PC-9 (cell line): Measurements from ENCODE around the gene DUOXA1. TPM values are rescaled to one million over a fixed set of nuclear protein-coding genes. Genes with fewer than 3 reads are reported as not detected.

Source experiments
- BruUV-seq: library from RNA; stranded (reverse); fragments of 400-500 nt; replicated peaks from 2 replicates; lab custom pipeline; 2021; lab: Mats Ljungman, UMichigan
- CTCF ChIA-PET: fragments of 300-600 bp; sonication (Branson Sonifier 250); formaldehyde crosslinking; loops from one replicate; lab custom pipeline; 2022; ENCODE audit warnings: antibody characterized with exemption; lab: Charles Lee
- POLR2A ChIA-PET: fragments of 300-600 bp; sonication (Branson Sonifier 250); formaldehyde crosslinking; loops from one replicate; lab custom pipeline; 2022; ENCODE audit warnings: antibody characterized with exemption; ENCODE audit not compliant: unreplicated experiment; lab: Charles Lee
- DNase-seq, 2 experiments: peaks; one replicate each; pipeline versions ENCODE4 v3.0.0 to v3.0.0-alpha.2; 2015 to 2022; ENCODE audit warnings: mixed read lengths in 1 of 2
- H2AFZ ChIP-seq: fragments of 200-600 bp; sonication (generic); 2 replicates; pipeline ENCODE4 v1.8.1; 2017; ENCODE audit warnings: antibody characterized with exemption
- H3F3A ChIP-seq: fragments of 200-600 bp; sonication (generic); 2 replicates; pipeline ENCODE4 v1.8.1; 2017; ENCODE audit warnings: antibody characterized with exemption, mild to moderate bottlenecking, low read depth; ENCODE audit not compliant: insufficient read depth
- H3K27ac ChIP-seq: fragments of 200-600 bp; sonication (generic); 2 replicates; pipeline ENCODE4 v1.6.1; 2016; ENCODE audit warnings: mixed run types
- H3K27me3 ChIP-seq: fragments of 200-600 bp; sonication (generic); 2 replicates; pipeline ENCODE4 v1.6.1; 2016; ENCODE audit warnings: low read depth, mixed run types; ENCODE audit not compliant: insufficient read depth
- H3K36me3 ChIP-seq: fragments of 200-600 bp; sonication (generic); 2 replicates; pipeline ENCODE4 v1.6.1; 2016; ENCODE audit warnings: low read depth, mixed run types
- H3K4me1 ChIP-seq: fragments of 200-600 bp; sonication (generic); replicated peaks from 2 replicates; pipeline ENCODE4 v1.6.1; 2016; ENCODE audit warnings: mixed run types; ENCODE audit not compliant: insufficient read depth
- H3K4me2 ChIP-seq: fragments of 200-600 bp; sonication (generic); 2 replicates; pipeline ENCODE4 v1.6.1; 2017; ENCODE audit warnings: mixed run types
- H3K4me3 ChIP-seq: fragments of 200-600 bp; sonication (generic); 2 replicates; pipeline ENCODE4 v1.6.1; 2016; ENCODE audit warnings: mixed run types
- H3K79me2 ChIP-seq: fragments of 200-600 bp; sonication (generic); 2 replicates; pipeline ENCODE4 v1.6.1; 2017; ENCODE audit warnings: low read depth, mixed run types
- H3K9me2 ChIP-seq: fragments of 200-600 bp; sonication (generic); 2 replicates; pipeline ENCODE4 v1.8.1; 2017; ENCODE audit warnings: mild to moderate bottlenecking; ENCODE audit not compliant: insufficient read depth
- H3K9me3 ChIP-seq: fragments of 200-600 bp; sonication (generic); 2 replicates; pipeline ENCODE4 v1.8.1; 2016; ENCODE audit warnings: low read depth; ENCODE audit not compliant: insufficient read depth
- H4K20me1 ChIP-seq: fragments of 200-600 bp; sonication (generic); 2 replicates; pipeline ENCODE4 v1.8.1; 2017; ENCODE audit not compliant: insufficient read depth
- CTCF ChIP-seq: fragments of 200-600 bp; sonication (generic); conservative IDR thresholded peaks from 2 replicates; pipeline ENCODE4 v1.6.1; 2017; ENCODE audit warnings: mixed run types, antibody characterized with exemption, mild to moderate bottlenecking, moderate library complexity
- EZH2 ChIP-seq: fragments of 200-600 bp; sonication (generic); IDR thresholded peaks from 2 replicates; pipeline ENCODE4 v1.8.0; 2017; ENCODE audit warnings: antibody characterized with exemption, low read depth
- intact Hi-C: fragments of 100-400 bp; cut with micrococcal nuclease; formaldehyde crosslinking; loops from one replicate; pipeline ENCODE4 v1.10.0; 2022; ENCODE audit not compliant: unreplicated experiment
- total RNA-seq: library from RNA; stranded (reverse); gene quantifications from 2 replicates; pipeline ENCODE4 v1.2.3, GENCODE V29; 2021

Gene DUOXA1
- total RNA-seq, 1 experiment from 2014 or later, result 0.33 TPM

- Histone ChIP-seq H3K9me2 (no peaks in the 10 kb centered on the region), H3K36me3 (no peaks in the 10 kb centered on the region), H3K27me3 (no peaks in the 10 kb centered on the region), H3K4me2 (no peak overlapping the region), H3K4me3 (no peak overlapping the region), H3F3A (no peaks in the 10 kb centered on the region; the same call in 1 of the 2 replicates), H3K79me2 (no peaks in the 10 kb centered on the region), H2AFZ (no peak overlapping the region), H3K4me1 (peaks cover 11% of the 10 kb centered on the region), H3K27ac (no peak overlapping the region), H4K20me1 (no peaks in the 10 kb centered on the region), H3K9me3 (no peaks in the 10 kb centered on the region)
- ChIA-PET CTCF (interaction anchor here (0.6 to 1.8 kb wide), 11 partner anchors 11 to 294 kb away, joined by 3 to 17 read pairs (median 7); no protein-coding TSS in a partner anchor), POLR2A (interaction anchor here (0.6 to 1.1 kb wide), 4 partner anchors 37 to 468 kb away, joined by 3 to 4 read pairs (median 3); a partner anchor contains a TSS)
- no peak for TF ChIP-seq EZH2
- TF ChIP-seq CTCF, result no peak
- no TSS peak for BruUV-seq
- DNase-seq, result no peak
- intact Hi-C loops, result loop anchor here (1.0 to 2.0 kb wide), 7 partner anchors 35 to 451 kb away; no protein-coding TSS in a partner anchor
Measured at GRCh38 chr15:45163508-45163856, 33.8 kb upstream of the DUOXA1 start.

GRCh38 chr15:45162771-45163507 is 33.3 kb upstream of the DUOXA1 start:
- Histone ChIP-seq H3K27me3 (no peaks in the 10 kb centered on the region), H3K9me3 (no peaks in the 10 kb centered on the region), H3K4me1 (peaks cover 15% of the 10 kb centered on the region), H3K4me2 (peak overlapping the region; percentile 58), H3K4me3 (no peak overlapping the region), H3K36me3 (no peaks in the 10 kb centered on the region), H3K27ac (no peak overlapping the region), H3K79me2 (no peaks in the 10 kb centered on the region), H3K9me2 (no peaks in the 10 kb centered on the region), H2AFZ (no peak overlapping the region), H4K20me1 (no peaks in the 10 kb centered on the region), H3F3A (no peaks in the 10 kb centered on the region; the same call in 1 of the 2 replicates)
- peak; percentile 89 for TF ChIP-seq CTCF
- TF ChIP-seq EZH2, result no peak
- ChIA-PET CTCF (interaction anchor here (0.5 to 1.8 kb wide), 18 partner anchors 10 to 543 kb away, joined by 3 to 17 read pairs (median 5); partner anchors contain the start of genes DUOX1 and DUOXA1), POLR2A (interaction anchor here (0.6 to 1.1 kb wide), 8 partner anchors 12 to 468 kb away, joined by 3 to 6 read pairs (median 4); a partner anchor contains a TSS)
- intact Hi-C loops, result loop anchor here (1.0 to 2.0 kb wide), 8 partner anchors 35 to 452 kb away; a partner anchor contains a TSS
- no TSS peak for BruUV-seq
- DNase-seq, result peak; percentile 54 to 84

- BruUV-seq, result no TSS peak
- H3K27ac ChIP-seq, result no peak overlapping the region
Measured at GRCh38 chr15:45161666-45162065, 32.0 kb upstream of the DUOXA1 start.

More at GRCh38 chr15:45161666-45162065, 32.0 kb upstream of the DUOXA1 start:
- no peaks in the 10 kb centered on the region; the same call in 1 of the 2 replicates for H3F3A ChIP-seq
- no peaks in the 10 kb centered on the region for H3K9me2 ChIP-seq
- intact Hi-C loops, result loop anchor here (1.0 to 2.0 kb wide), 2 partner anchors 241 to 453 kb away; a partner anchor contains a TSS
- H3K4me2 ChIP-seq, result no peak overlapping the region
- peaks cover 18% of the 10 kb centered on the region for H3K4me1 ChIP-seq
- no peak overlapping the region for H2AFZ ChIP-seq
- H3K27me3 ChIP-seq, result no peaks in the 10 kb centered on the region
- no peaks in the 10 kb centered on the region for H3K79me2 ChIP-seq
- no peaks in the 10 kb centered on the region for H3K9me3 ChIP-seq
- CTCF ChIA-PET, result no interaction called here
- DNase-seq, result no peak
- no peaks in the 10 kb centered on the region for H4K20me1 ChIP-seq
- TF ChIP-seq EZH2, result no peak
- no peak for TF ChIP-seq CTCF
- no peak overlapping the region for H3K4me3 ChIP-seq
- POLR2A ChIA-PET, result no interaction called here
- no peaks in the 10 kb centered on the region for H3K36me3 ChIP-seq
